GM12874 (cell line): ENCODE data around the gene MADD.

Experiments
- CTCF ChIP-seq: IDR thresholded peaks from 2 replicates; pipeline ENCODE4 v1.5.1; 2011; ENCODE audit warnings: low read depth, mild to moderate bottlenecking, control low read depth, low read length, moderate library complexity; ENCODE audit not compliant: insufficient read depth

The MADD gene

DNA sequence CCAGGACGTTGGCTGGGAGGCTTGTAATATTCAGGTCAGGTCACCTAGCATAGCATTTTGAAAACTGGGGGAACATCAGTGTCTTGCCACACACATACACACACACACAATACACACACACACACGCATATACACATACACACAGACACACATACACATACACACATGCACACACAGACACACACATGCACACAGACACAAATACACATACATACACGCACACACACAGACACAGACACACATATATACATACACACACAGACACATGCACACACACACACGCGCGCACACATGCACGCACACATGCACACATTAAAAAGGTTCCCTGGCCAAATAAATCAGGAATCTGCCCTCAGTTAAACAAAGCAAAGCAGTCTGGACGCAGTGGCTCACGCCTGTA, 70.1 kb downstream of the MADD start:
- no peak for TF ChIP-seq CTCF

DNA sequence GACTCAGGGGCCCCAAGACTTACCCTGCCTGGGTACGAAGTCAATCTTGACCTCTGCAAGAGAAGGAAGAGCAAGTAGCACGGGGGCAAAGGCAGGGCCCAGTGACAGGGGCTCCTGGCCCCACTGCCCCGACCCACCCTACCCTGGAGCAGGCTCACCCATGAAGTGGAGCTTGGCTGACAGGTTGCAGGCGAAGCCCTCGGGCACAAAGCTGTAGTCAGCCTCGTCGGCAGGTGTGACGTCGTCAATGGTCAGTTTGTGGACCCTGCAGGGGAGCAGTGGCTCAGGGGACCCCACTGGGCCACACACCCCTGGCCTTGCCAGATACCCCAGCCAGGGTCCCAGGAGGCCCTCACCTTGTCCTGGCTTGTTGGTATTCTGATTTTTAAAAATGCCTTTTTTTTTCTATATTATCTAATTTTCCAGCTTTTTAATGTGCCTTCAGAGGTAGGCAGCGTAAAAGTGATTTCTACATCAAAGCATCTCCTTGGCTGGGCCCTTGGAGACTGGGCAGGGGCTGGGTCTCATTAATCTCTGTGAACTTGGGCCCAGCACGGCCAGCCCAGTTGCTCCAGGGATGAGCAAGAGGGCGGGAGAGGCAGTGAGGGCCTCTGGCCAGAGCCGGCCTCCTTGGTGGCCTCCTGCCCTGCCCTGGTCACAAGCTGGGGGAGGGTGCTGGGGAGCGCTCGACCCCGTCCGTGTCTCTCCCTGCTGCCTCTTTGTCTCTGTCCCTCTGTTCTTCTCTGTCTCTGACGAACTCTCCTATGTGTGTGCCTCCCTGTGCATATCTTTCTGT, 71.2 kb downstream of the MADD start:
- no peak for TF ChIP-seq CTCF

DNA sequence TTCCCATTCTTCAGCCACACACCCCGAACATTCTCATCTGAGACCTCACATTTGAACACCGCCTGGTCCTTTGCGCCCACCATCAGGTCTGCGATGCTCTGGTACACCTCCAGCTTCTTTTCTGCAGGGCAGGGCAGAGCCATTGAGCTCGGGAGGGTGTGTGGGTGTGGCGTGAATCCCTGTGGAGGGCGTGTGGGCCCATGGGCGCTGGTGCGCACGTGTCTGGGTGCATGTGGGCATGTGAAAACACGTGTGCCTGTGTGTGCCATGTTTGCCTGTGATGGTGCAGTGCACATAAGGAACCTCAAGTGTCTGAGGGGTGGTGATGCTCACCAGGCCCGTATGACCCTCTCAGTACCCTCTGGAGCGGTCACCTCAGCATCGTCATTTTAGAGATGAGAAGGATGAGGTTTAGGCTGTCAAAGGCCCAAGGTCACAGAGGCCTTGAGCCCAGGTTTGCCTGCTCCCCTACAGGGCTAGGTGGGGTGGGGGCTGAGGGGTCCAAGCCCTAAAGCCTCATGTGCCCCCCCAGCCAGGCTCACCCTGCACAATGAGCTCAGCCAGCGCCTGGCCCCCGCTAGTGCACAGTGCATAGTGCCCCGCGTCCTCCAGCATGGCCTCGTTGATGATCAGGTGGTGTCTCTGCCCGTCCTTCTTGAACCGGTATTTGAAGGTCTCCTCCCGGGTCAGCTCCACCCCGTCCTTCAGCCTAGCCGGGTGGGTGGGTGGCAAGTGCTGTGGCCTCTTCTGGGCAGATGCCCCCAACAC, 72.3 kb downstream of the MADD start:
- TF ChIP-seq CTCF, result no peak

DNA sequence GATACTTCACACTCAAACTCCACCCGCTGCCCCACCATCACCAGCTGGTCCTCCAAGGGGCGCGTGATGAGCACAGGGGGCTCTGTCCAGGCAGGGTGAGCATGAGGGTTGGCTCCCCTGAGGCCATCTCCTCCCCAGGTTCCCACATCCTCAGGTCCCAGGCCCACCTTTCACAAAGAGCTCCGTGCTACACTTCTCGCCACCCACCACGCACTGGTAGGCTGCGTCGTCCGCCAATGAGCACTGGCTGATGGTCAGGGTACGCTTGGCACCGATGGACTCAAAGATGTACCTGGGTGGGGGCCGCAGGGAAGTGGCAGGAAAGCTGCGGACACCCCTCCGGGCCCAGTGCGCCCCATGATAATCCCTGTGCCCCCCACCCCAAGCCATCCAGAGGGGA, 72.9 kb downstream of the MADD start:
- no peak for TF ChIP-seq CTCF

DNA sequence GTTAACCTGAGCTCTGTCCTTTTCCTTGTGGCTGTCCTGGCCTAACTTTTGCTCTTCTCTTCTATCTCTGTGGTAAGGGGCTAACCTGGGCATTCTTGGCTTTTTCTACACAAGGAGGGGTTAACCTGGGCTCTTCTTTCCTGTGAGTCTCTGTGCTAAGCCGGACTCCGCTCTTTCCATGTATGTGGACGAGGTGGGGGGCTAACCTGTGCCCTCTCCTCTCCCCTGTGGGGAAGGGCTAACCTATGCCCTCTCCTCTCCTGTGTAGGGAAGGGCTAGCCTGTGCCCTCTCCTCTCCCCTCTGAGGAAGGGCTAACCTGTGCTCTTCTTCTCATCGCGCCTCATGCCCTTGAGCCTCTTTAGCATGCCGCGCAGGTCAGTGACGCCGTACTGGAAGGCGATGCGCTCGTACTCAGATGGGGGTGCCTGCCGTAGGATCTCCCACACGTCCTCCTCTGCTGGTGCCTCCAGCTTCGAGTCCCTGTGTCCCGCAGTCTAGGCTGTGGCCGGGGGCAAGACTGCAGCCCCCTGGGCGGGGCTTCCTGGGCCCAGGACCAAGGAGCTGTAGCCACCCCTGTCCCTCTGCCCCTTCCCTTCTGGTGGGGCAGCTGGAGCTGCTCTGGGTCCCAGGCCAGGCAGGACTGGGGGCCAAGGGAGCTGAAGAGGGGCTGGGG, 76.1 kb downstream of the MADD start:
- no peak for TF ChIP-seq CTCF

- no peak for TF ChIP-seq CTCF
Measured at GRCh38 chr11:47347137-47347536, 77.2 kb downstream of the MADD start.

DNA sequence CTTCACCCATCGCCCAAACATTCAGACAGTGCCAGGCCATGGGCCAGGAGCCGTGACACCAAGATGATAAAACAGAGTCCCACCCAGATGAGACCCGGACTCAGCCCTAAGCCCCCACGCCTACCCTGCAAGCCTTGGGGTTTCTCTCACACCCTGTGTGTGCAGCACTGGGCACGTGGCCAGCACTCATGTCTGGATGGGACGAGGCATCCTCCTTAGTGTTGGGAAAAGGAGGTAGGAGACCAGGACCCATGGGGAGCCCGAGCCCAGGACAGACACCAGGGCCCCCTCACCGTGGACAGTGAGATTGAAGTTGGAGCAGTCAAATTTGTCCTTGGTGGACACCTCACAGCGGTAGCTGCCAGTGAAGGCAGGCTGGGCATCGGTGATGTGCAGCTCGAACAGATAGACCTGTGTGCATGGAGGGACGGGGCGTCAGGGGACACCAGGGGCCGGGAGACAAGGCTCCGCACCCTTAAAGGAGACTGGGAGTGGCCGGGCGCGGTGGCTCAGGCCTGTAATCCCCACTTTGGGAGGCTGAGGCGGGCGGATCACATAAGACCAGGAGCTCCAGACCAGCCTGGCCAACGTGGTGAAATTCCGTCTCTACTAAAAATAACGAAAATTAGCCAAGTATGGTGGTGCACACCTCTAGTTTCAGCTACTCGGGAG, 78.3 kb downstream of the MADD start:
- no peak for TF ChIP-seq CTCF
